ENCODE results near the gene PRKAG3.

DNA sequence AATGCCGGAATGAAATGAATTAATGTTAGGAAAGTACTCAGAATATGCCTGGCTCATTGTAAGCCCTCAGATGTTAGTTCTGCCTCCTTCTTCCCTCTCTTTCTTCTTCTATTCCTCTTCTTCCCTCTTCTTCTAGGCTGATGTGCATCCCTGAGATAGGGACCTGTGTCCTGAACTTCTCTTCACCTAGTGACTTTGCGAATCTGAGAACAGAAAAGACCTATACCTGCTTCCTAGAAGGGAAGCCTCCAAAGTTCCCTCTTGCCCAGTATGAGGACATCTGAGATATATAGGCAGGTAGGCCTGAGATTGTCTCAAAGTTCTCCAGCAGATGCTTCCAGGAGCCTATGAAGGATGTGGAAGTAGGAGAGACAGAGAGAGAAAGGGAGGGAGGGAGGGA lies 57.7 kb downstream of the PRKAG3 start:
- no peak for TF ChIP-seq POLR2AphosphoS5 (IDR thresholded peaks at IDR 0.05; ENCODE audit: borderline replicate concordance, low read depth, low read length)
- no peak for TF ChIP-seq EZH2 (IDR thresholded peaks at IDR 0.05)
- no peak for TF ChIP-seq FOXP2 (optimal IDR thresholded peaks at IDR 0.05; ENCODE audit: control extremely low read depth, extremely low read length, insufficient read depth)
